Measurements from ENCODE around the gene XXYLT1.

DNA sequence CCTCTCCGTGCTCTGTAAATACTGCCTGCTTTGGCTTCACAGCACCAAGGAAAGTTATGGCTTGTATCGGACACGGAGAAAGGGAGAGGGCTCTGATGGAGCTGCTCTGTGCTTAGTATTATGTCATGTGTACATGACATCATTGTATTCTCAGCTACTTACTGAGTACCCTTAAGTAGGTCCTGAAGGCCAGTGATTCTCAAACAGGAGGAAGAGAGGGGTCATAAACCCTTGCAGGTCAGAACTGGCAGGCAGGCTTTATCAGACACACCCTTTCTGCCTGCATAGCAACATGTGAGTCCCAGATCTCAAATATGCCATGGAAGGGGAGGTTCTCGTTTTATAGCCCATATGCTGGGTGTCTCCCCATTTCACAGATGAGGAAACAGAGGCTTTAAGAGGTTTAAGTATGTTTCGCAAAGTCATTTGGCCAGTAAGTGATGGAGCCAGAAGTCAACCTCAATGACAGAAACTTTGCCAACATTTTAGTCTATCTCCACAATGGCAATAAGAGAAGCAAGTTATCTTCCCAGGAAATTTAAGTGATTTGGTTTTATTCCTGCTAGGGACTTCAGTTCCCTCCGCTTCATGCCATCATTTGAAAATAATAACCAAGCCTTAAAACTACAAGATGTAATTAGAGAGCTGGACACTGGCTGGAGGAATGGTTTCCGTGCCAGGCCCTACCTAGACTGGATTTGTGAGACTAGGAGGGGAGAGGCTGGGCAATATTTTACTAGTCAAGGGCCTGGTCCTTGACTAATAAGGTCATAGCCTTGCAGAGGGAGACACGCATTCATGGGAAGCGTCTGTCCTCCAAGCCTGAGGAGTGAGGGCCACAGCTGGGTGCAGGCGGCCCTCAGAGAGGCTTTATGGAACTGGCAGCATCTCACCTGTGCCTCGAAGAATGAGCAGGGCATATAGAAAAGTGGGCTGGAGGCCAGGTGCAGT, 133.0 kb downstream of the XXYLT1 start:
- TF ChIP-seq POLR2A (IDR thresholded peaks at IDR 0.05) (no peak), CTCF (IDR thresholded peaks at IDR 0.05) (no peak)
